ENCODE results near the gene HCN3.

Gene HCN3

DNA sequence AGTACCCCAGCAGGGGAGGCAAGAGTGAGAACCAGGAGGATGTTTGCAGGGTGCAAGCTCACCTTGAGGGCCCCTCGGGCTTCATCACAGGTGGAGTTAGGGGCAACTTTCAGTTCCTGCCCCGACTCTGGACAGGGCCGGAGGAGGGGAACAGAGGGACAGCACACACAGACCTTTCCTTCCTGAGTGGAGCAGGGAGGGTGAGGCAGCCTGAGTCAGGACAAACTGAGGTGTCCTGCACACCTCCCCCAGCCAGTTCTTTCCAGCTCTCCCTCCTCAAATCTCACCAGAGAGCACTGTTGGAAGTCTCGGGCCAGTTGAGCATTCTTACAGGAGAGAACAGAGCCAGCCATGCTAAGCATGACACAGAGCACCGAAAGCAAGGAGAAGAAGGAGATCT, 23.5 kb upstream of the HCN3 start:
- Histone ChIP-seq H3K4me3 (ENCODE audit: low read depth in 1 of 2, low read length in 2 of 2) (peak overlapping the region; percentile 77 to 87), H3K4me1 (ENCODE audit: control insufficient read depth in 1 of 2, insufficient read depth in 2 of 2, low read length in 2 of 2) (peaks cover 29% of the 10 kb centered on the region in 2 donors), H3K27me3 (ENCODE audit: control insufficient read depth in 1 of 2, insufficient read depth in 2 of 2, low read length in 2 of 2) (no peaks in the 10 kb centered on the region), H3K9me3 (ENCODE audit: control insufficient read depth in 1 of 2, low read length in 2 of 2) (no peaks in the 10 kb centered on the region), H3K36me3 (ENCODE audit: control insufficient read depth in 1 of 2, insufficient read depth in 2 of 2, low read length in 2 of 2) (peaks cover 11 to 16% of the 10 kb centered on the region in 2 donors), H3K9ac (ENCODE audit: low read depth in 1 of 2, low read length in 2 of 2) (no peak overlapping the region), H3K27ac (ENCODE audit: low read depth, low read length) (no peak overlapping the region)

DNA sequence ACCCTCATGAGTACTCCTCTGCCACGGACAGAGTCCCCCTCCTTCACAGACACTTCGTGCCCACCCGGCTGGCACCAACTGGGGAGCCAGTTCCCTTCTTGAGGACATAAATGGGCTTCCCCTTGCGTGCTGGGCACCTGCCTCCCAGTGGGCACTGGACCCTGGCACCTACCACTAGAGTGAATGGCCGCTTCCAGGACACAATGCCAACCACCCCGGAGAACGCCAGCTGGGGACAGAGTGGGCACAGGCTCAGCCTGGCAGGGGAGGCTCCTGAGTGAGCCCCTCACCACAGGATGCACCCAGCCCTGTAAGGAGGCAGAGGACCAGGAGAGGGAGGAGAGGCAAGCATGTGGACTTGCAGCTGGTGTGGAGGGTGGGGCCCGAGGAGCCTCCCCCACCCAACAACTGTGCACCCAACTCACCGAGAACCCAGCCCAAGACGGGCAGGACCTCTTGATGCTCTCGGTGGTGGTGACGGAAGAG, 23.0 kb upstream of the HCN3 start:
- Histone ChIP-seq H3K36me3 (ENCODE audit: control insufficient read depth in 1 of 2, insufficient read depth in 2 of 2, low read length in 2 of 2) (peaks cover 11 to 16% of the 10 kb centered on the region in 2 donors), H3K27ac (ENCODE audit: low read depth, low read length) (no peak overlapping the region), H3K9me3 (ENCODE audit: control insufficient read depth in 1 of 2, low read length in 2 of 2) (no peaks in the 10 kb centered on the region), H3K9ac (ENCODE audit: low read depth in 1 of 2, low read length in 2 of 2) (peak overlapping the region; percentile 89 to 98), H3K4me3 (ENCODE audit: low read depth in 1 of 2, low read length in 2 of 2) (peak overlapping the region; percentile 77 to 87), H3K4me1 (ENCODE audit: control insufficient read depth in 1 of 2, insufficient read depth in 2 of 2, low read length in 2 of 2) (peaks cover 29% of the 10 kb centered on the region in 2 donors), H3K27me3 (ENCODE audit: control insufficient read depth in 1 of 2, insufficient read depth in 2 of 2, low read length in 2 of 2) (no peaks in the 10 kb centered on the region)

DNA sequence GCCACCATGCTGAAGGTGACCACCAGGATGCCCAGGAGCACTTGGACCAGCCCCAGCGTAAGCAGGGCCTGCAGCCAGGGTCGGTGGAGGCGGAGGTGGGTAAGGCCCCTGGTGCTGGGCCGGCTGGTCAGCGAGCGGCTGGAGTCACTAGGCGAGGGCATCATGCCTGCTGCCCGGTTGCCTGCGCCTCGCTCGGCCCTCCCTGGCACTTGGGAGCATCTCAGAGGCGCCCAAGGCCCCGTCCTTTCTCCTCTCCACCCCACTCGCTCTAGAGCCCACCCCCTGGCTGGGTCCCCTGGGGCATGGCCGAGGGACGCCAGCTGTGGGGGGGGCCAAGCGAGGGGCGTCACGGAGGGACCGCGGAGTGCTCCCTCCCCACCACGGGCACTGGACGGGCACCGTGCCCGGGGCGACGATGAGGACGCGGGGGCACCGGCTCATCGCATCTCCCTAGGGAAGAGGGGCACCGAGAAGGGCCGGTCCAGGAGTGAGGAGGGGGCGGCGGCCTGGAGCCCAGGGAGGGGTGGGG, 22.5 kb upstream of the HCN3 start:
- H3K36me3 ChIP-seq (ENCODE audit: control insufficient read depth in 1 of 2, insufficient read depth in 2 of 2, low read length in 2 of 2): peaks cover 11 to 16% of the 10 kb centered on the region in 2 donors
- H3K27ac ChIP-seq (ENCODE audit: low read depth, low read length): peak overlapping the region; percentile 98
- no peaks in the 10 kb centered on the region for H3K9me3 ChIP-seq (ENCODE audit: control insufficient read depth in 1 of 2, low read length in 2 of 2)
- peak overlapping the region; percentile 77 to 87 for H3K4me3 ChIP-seq (ENCODE audit: low read depth in 1 of 2, low read length in 2 of 2)
- peak overlapping the region; percentile 89 to 98 for H3K9ac ChIP-seq (ENCODE audit: low read depth in 1 of 2, low read length in 2 of 2)
- H3K27me3 ChIP-seq (ENCODE audit: control insufficient read depth in 1 of 2, insufficient read depth in 2 of 2, low read length in 2 of 2): no peaks in the 10 kb centered on the region
- peaks cover 29% of the 10 kb centered on the region in 2 donors for H3K4me1 ChIP-seq (ENCODE audit: control insufficient read depth in 1 of 2, insufficient read depth in 2 of 2, low read length in 2 of 2)

DNA sequence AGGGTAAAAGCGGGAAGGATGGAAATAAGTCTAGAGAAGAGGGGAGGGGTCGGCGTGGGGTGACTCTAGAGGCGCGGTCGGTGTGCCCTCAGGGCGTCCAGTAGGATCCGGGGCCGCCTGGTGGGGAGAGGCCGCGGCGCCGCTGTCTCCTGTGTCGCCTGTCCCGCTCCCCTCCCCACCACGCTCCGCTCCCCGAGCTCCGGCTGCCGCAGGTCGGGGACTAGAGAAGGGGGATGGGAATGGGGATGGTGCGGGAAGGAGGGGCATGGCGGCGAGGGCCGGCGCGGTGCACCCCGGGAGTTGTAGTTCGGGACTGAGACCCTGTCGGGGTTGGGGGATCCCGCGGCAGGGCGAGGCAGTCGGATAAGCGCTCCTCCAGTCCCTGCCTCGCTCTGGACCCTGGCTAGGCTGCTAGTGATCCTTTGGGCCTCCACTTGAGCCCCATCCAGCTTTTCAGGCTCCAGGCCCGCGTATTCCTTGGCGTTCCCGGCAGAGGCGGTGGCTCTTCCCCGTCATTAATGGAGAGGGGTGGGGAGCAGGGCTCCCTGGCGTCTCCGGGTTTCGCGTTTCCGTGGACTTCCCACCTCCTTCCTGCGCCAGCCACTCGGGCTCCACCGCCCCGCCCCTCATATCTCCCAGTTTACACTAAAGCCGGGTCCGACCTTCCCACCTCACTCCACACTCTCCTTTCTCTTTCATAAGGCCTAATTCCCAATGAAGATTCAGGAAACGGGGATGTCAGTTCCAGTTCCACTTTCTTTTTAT, 21.8 kb upstream of the HCN3 start, which contains the start of gene ENTREP3:
Gene ENTREP3 (minus strand): TSS at position 241 of the 765 bp plus-strand sequence. CDS start 606 bp downstream, outside the sequence.
- Histone ChIP-seq H3K36me3 (ENCODE audit: control insufficient read depth in 1 of 2, insufficient read depth in 2 of 2, low read length in 2 of 2) (peaks cover 11 to 21% of the 10 kb centered on the region in 2 donors), H3K4me3 (ENCODE audit: low read depth in 1 of 2, low read length in 2 of 2) (peak within 1 kb of the TSS; percentile 77 to 87), H3K27ac (ENCODE audit: low read depth, low read length) (peak within 1 kb of the TSS; percentile 98), H3K4me1 (ENCODE audit: control insufficient read depth in 1 of 2, insufficient read depth in 2 of 2, low read length in 2 of 2) (peaks cover 29 to 31% of the 10 kb centered on the region in 2 donors), H3K9ac (ENCODE audit: low read depth in 1 of 2, low read length in 2 of 2) (peak within 1 kb of the TSS; percentile 89 to 98), H3K9me3 (ENCODE audit: control insufficient read depth in 1 of 2, low read length in 2 of 2) (no peaks in the 10 kb centered on the region), H3K27me3 (ENCODE audit: control insufficient read depth in 1 of 2, insufficient read depth in 2 of 2, low read length in 2 of 2) (no peaks in the 10 kb centered on the region)

DNA sequence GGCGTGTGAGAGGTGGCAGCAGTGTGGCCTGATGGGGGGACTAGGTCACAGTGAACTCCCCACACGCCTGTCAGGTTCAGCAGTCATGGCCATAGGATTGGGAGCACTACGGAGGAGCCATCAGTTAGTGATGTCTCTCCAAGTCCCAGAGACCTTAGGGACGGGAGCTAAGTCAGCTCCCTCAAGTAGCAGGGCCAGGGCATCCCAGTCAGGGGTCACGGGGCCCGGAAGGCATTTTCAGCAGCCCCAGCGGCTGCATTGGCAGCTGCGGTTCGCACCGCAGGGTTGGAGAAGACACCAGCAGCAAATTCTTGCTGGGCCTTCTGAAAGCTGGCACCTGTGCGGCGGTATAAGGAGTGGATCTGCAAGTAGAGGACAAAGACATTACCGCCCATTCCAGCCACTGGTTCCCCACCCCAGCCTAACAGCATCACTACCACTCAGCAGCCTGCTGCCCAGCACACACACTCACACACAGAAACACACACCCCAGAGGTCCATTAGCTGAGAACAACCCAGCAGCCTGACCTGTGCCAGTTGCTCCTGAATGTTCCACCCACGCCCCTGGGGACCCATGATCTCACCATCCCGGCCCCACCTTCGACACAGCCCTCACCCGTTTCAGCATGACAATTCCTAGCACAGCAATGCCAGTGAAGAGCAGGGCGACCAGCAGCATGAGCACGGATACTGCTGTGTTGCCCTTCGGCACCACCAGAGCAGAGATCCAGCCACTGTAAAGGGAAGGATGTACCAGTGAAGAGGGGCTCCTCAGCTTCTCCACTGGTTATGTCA, 21.0 kb upstream of the HCN3 start:
- peak overlapping the region; percentile 77 to 87 for H3K4me3 ChIP-seq (ENCODE audit: low read depth in 1 of 2, low read length in 2 of 2)
- H3K9me3 ChIP-seq (ENCODE audit: control insufficient read depth in 1 of 2, low read length in 2 of 2): no peaks in the 10 kb centered on the region
- peak overlapping the region; percentile 98 for H3K27ac ChIP-seq (ENCODE audit: low read depth, low read length)
- peaks cover 11 to 22% of the 10 kb centered on the region in 2 donors for H3K36me3 ChIP-seq (ENCODE audit: control insufficient read depth in 1 of 2, insufficient read depth in 2 of 2, low read length in 2 of 2)
- H3K9ac ChIP-seq (ENCODE audit: low read depth in 1 of 2, low read length in 2 of 2): peak overlapping the region; percentile 89 to 98
- no peaks in the 10 kb centered on the region for H3K27me3 ChIP-seq (ENCODE audit: control insufficient read depth in 1 of 2, insufficient read depth in 2 of 2, low read length in 2 of 2)
- H3K4me1 ChIP-seq (ENCODE audit: control insufficient read depth in 1 of 2, insufficient read depth in 2 of 2, low read length in 2 of 2): peaks cover 28 to 33% of the 10 kb centered on the region in 2 donors

DNA sequence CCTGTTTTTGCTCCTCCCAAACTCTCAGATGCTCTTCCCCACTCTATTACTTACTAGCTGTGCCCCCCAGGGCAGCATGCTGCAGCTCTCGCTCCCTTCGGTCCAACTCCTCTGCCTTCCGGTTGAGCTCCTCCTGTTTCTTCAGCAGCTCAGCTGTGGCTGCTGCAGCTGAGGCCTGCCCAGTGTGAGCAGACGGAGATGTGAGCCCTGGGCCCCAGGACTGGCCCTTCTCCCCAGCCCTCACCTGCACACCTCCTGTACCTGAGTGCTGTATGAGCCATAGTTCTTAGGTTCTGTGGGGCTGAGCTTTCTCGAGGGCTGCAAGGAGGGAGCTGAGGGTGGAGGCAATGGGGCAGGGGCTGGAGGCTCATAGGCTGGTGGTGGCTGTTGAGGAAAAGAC, 17.0 kb upstream of the HCN3 start:
- Histone ChIP-seq H3K27ac (ENCODE audit: low read depth, low read length) (no peak overlapping the region), H3K36me3 (ENCODE audit: control insufficient read depth in 1 of 2, insufficient read depth in 2 of 2, low read length in 2 of 2) (peaks cover 26 to 45% of the 10 kb centered on the region in 2 donors), H3K27me3 (ENCODE audit: control insufficient read depth in 1 of 2, insufficient read depth in 2 of 2, low read length in 2 of 2) (no peaks in the 10 kb centered on the region), H3K4me3 (ENCODE audit: low read depth in 1 of 2, low read length in 2 of 2) (no peak overlapping the region), H3K9ac (ENCODE audit: low read depth in 1 of 2, low read length in 2 of 2) (no peak overlapping the region), H3K9me3 (ENCODE audit: control insufficient read depth in 1 of 2, low read length in 2 of 2) (no peaks in the 10 kb centered on the region), H3K4me1 (ENCODE audit: control insufficient read depth in 1 of 2, insufficient read depth in 2 of 2, low read length in 2 of 2) (peaks cover 23 to 29% of the 10 kb centered on the region in 2 donors)

DNA sequence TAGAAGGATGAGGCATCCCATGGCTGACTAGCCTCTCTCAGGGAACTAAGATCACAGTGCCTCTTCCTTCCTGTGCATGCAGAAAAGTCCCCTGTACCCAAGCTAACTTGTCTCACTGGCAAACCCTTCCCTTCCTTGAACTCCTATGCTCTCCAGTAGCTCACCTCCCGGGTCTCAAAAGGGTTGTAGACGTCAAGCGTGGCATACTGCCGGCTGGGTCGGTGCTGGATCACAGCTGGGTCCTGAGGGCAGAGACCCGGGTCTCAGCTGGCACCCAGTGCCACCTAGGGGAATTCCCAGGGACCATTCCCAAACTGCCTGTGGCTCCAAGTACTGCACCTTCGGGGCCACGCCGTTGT, 15.8 kb upstream of the HCN3 start:
- Histone ChIP-seq H3K9me3 (ENCODE audit: control insufficient read depth in 1 of 2, low read length in 2 of 2) (no peaks in the 10 kb centered on the region), H3K4me1 (ENCODE audit: control insufficient read depth in 1 of 2, insufficient read depth in 2 of 2, low read length in 2 of 2) (peaks cover 13 to 22% of the 10 kb centered on the region in 2 donors), H3K27me3 (ENCODE audit: control insufficient read depth in 1 of 2, insufficient read depth in 2 of 2, low read length in 2 of 2) (no peaks in the 10 kb centered on the region), H3K27ac (ENCODE audit: low read depth, low read length) (peak overlapping the region; percentile 41), H3K36me3 (ENCODE audit: control insufficient read depth in 1 of 2, insufficient read depth in 2 of 2, low read length in 2 of 2) (peaks cover 35 to 56% of the 10 kb centered on the region in 2 donors), H3K4me3 (ENCODE audit: low read depth in 1 of 2, low read length in 2 of 2) (peak overlapping the region; percentile 95 to 97), H3K9ac (ENCODE audit: low read depth in 1 of 2, low read length in 2 of 2) (peak overlapping the region; percentile 80 to 96)

DNA sequence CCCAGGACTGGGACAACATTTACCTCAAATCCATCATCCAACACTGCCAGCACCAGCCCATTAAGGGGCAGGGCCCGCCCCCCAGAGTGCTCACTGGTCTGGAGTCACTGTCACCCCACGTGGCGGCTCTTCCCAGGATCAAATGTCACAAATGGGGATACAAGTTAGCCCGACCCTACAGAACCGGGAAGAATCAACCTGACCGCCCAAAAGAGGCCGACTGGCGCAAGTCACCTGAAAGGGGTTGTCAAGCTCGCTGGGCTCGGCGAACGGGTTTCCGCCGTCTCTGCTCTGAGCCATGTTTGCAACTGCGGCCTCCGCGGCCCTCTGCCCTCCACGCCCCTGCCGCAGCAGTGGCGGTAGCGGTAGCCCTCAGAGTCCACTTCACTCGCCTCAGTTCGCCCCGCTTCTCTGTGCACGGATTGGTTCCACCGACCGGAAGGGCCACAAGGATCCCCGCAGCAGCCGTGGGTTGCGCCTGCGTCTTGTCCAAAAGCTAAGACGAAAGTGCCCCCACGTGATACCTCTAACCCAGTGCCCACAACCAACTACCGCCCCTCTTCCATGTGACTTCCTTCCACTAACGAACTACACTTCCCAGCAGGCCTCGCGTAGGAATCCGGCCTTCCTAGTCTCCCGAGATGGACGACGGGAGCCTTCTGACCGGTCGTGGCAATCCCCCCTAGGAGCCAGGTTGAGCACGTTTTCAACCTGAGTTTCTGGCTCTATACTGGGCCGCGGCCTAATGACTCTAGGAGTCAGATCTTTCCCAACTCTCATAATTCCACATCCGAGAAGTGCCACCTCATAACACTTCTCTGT, 15.2 kb upstream of the HCN3 start, which contains the start of gene SCAMP3:
Gene SCAMP3 (minus strand): TSS at position 509 of the 822 bp plus-strand sequence. CDS start 209 bp downstream, at position 300.
- Histone ChIP-seq H3K9me3 (ENCODE audit: control insufficient read depth in 1 of 2, low read length in 2 of 2) (no peaks in the 10 kb centered on the region), H3K9ac (ENCODE audit: low read depth in 1 of 2, low read length in 2 of 2) (peak within 1 kb of the TSS; percentile 80 to 96), H3K36me3 (ENCODE audit: control insufficient read depth in 1 of 2, insufficient read depth in 2 of 2, low read length in 2 of 2) (peaks cover 34 to 56% of the 10 kb centered on the region in 2 donors), H3K27ac (ENCODE audit: low read depth, low read length) (peak within 1 kb of the TSS; percentile 41), H3K4me1 (ENCODE audit: control insufficient read depth in 1 of 2, insufficient read depth in 2 of 2, low read length in 2 of 2) (peaks cover 10 to 22% of the 10 kb centered on the region in 2 donors), H3K27me3 (ENCODE audit: control insufficient read depth in 1 of 2, insufficient read depth in 2 of 2, low read length in 2 of 2) (no peaks in the 10 kb centered on the region), H3K4me3 (ENCODE audit: low read depth in 1 of 2, low read length in 2 of 2) (peak within 1 kb of the TSS; percentile 95 to 97)

DNA sequence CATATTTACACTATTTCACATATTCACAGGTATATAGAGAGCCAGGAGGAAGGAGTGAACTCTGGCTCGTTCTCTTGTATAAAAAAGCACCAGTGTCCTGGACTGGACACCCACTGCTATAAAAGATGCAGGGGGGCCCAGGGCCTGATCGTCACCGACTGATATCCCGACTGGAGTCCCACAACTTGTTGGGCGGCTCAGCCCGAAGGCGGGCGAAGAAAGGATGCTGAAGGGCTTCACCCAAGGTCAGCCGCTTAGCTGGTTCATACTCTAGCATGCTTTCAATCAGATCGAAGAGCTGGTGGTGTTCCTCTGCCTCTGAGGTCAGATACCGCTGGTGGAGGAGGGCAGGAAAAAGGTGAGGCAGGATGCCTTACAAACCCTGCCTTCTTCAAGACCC, 14.2 kb upstream of the HCN3 start:
- H3K36me3 ChIP-seq (ENCODE audit: control insufficient read depth in 1 of 2, insufficient read depth in 2 of 2, low read length in 2 of 2): peaks cover 39 to 60% of the 10 kb centered on the region in 2 donors
- no peaks in the 10 kb centered on the region for H3K27me3 ChIP-seq (ENCODE audit: control insufficient read depth in 1 of 2, insufficient read depth in 2 of 2, low read length in 2 of 2)
- H3K4me1 ChIP-seq (ENCODE audit: control insufficient read depth in 1 of 2, insufficient read depth in 2 of 2, low read length in 2 of 2): peaks cover 10 to 22% of the 10 kb centered on the region in 2 donors
- no peak overlapping the region for H3K9ac ChIP-seq (ENCODE audit: low read depth in 1 of 2, low read length in 2 of 2)
- H3K4me3 ChIP-seq (ENCODE audit: low read depth in 1 of 2, low read length in 2 of 2): no peak overlapping the region
- H3K27ac ChIP-seq (ENCODE audit: low read depth, low read length): no peak overlapping the region
- no peaks in the 10 kb centered on the region for H3K9me3 ChIP-seq (ENCODE audit: control insufficient read depth in 1 of 2, low read length in 2 of 2)

Measured in duodenal mucosa (tissue), 2 donors.